Measurements from ENCODE around the gene KEL.

Gene KEL

GRCh38 chr7:142960955-142961512, 1.1 kb downstream of the KEL start:
- no peak for DNase-seq (ENCODE audit: low spot score)

DNA sequence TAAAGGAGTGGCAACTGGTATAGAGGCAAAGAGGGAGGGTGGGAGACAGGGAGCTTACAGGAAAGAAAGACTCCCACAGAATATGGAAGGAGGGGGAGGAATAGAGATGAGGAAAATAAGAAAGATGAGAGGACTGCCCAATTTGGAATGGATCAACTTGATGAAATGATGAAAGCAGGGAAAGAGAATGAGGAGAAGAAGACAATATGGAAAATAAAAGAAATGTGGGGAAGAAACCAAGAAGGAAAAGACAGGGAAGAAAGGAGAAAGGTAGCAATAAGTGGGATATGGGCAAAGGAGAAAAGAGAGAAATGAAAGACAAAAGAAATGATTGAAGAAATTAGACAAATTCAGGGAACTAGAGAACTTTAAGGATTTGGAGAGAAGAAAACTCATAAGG, 3.0 kb downstream of the KEL start:
- no peak for DNase-seq (ENCODE audit: low spot score)

- no peak for DNase-seq (ENCODE audit: low spot score)
Observed at GRCh38 chr7:142957723-142958122, 4.4 kb downstream of the KEL start.

DNA sequence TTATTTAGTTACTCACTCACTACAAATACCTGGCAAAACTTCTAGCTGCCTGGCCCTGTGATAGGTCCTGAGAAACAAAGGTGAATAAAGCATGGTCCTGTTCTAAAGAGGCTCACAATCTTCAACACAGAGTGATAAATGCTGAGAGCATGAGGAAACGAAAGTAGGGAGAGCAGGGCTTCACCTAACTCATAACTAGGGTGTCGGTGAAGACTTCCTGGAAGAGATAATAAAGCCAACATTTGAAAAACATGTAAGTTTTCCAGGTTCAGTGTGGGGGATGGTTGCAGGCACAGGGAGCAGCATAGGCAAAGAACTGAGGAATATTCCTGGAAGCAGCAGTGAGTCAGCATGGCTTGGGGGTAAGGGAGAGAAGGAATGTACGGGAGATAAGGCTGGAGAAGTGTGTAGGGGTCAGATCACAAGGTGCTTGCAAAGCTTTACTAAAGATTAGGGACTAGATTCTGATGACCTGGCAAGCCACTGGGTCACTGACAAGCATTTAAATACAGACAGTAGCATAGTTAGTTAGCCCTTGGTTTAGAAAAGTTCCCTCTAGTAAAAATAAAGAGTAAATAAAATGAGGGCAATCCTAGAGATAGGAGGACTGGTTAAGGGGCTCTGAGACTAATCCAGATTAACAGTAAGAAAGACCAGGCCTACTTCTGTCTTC, 5.1 kb downstream of the KEL start:
- no peak for DNase-seq (ENCODE audit: low spot score)

DNA sequence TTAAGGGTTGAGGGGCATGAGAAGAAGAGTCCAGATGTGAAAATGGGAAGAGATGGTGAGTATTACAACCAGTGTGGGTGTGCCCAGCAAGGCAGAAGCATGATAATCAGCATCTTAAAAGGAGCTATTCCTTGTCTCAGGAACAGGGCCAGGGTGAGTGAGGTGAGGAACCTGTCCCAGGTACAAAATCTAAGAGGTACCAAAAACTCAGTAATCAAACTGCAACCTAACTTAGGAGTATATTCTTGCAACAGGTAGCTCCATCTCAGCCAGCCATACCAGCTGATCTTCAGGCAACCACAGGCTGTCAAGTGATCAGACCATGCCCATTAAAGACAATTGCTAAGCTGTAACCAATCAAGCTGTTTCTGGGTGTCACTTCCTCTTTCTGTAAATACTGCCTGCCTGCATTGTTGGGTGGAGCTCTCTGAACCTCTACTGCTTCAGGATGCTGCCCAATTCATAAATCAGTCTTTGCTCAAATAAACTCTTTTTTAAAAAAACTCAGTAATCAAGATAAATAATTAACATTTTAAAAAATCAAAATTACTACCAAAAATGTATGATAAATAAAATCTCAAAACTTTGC, 7.4 kb downstream of the KEL start:
- DNase-seq (ENCODE audit: low spot score), result no peak

DNA sequence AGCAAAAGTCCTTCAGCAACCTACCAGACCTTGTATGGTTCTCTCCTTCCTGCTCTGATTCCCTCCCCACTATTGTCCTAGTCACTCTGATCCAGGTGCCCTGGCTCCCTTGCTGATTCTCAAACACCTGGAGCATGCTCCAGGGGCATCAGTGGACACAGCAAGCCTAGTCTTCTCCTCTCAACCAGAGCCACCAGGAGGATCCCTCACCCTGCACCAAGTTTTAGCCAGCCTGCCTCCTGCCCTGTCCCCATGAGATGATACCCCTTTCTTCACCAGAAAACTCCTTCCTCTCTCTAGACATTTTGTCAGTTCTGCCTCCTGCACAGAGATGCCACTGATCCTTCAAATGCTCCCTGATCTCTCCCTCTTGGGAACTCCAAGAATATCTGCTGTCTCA, 11.9 kb downstream of the KEL start:
- no peak for DNase-seq (ENCODE audit: low spot score)

GRCh38 chr7:142948603-142949002, 13.6 kb downstream of the KEL start:
- no peak for DNase-seq (ENCODE audit: low spot score)

DNA sequence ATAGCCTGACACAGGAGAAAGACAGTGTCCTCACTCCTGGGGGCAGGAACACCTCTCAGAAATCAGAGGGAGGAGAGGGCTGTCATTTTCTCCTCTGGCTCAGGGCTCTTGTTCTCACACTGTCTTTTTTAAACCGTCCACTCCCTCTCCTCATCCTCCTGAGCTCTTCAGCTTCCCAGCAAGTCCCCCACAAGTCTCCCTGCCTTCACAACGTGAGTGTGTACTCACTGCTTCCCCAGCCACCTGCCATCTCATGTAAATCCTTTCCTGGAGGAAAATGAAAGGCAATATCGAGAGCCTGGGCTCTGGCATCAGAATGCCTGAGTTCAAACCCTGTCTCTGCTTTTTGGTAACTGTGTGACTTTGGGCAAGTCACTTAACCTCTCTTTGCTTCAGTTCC, 17.2 kb downstream of the KEL start:
- no peak for DNase-seq (ENCODE audit: low spot score)

DNA sequence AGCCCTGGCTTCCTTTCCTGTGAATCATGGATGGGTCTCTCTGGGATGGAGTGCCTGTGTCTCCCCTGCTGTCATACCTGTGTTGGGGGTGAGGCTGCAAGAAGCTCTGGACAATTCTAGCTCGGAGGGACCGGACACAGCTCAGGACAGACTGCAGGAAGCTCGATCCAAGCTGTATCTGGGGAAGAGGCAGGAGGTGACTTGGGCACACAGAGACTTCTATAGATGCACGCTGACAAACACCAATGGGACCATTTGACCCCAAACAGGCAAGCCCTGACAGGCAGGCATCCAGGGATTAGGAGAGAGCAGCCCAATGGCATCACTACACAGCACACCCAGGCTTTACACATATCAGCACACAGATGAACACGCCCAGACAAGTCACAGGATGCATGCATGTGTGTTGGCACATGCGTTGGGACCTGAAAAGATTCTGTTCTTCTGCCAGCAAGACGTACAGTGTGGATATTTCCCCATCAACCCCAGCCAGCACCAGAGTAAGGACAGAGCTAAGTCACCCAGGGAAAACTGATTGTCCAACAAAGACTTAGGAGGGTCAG, 18.4 kb downstream of the KEL start:
- DNase-seq (ENCODE audit: low spot score), result no peak

DNA sequence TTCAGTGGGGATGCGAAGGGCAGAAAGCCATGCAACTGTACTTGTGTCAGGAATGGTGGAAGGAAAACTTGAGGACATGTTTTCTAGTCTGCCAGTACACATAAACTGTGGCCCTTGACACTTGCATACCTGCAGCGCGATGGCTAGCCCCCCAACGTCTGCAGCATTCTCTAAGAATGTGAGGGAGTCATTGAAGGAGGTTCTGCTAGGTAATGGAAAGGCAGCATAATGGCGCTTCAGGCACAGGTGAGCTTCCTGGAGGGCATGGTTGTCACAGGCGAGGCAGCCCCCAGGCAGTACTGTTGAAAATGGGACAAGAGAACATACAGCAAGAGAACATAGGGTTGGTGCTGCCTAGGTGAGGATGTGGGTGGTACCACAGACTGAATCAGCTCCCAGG, 19.4 kb downstream of the KEL start:
- no peak for DNase-seq (ENCODE audit: low spot score)

- no peak for DNase-seq (ENCODE audit: low spot score)
Observed at GRCh38 chr7:142941541-142941940, 20.6 kb downstream of the KEL start.

- no peak for DNase-seq (ENCODE audit: low spot score)
Observed at GRCh38 chr7:142940966-142941535, 21.1 kb downstream of the KEL start.

- peak; percentile 18 for DNase-seq (ENCODE audit: low spot score)
Observed at GRCh38 chr7:142939226-142939910, 22.8 kb downstream of the KEL start, which contains the start of gene LLCFC1. Gene LLCFC1 (plus strand): TSS chr7:142939484. CDS start chr7:142939622, 138 bp downstream.

- no peak for DNase-seq (ENCODE audit: low spot score)
Observed at GRCh38 chr7:142938611-142939010, 23.6 kb downstream of the KEL start.

DNA sequence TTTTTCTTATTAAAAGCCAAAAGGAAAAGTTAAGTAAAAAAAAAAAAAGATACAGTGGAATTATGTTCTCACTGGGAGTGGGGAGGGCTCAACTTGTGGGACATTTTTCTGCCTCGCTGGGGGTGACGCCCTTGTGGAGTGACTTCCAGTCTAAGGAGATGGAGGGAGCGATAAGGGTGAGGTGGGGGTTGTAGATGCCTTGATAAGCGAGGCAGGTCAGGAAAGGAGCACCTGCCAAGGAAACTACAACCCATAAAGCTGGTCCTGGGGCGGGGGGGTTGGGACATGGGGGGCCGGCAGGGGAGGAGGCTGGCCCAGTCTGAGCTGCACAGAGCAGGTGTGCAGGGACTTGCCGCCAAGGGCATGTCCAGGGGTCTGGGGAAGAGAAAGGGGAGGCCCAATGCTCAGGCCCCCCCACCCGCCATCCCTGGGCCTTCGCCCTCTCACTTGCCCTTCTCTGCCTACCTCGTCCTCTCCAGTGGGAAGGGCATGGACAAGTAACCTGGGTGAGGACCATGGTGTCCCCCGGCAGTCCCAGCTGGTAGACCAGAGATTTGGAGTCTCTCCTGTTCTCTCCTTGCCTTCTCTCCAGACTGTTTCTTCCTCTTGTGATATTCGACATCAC, 26.1 kb downstream of the KEL start:
- DNase-seq (ENCODE audit: low spot score), result no peak

DNA sequence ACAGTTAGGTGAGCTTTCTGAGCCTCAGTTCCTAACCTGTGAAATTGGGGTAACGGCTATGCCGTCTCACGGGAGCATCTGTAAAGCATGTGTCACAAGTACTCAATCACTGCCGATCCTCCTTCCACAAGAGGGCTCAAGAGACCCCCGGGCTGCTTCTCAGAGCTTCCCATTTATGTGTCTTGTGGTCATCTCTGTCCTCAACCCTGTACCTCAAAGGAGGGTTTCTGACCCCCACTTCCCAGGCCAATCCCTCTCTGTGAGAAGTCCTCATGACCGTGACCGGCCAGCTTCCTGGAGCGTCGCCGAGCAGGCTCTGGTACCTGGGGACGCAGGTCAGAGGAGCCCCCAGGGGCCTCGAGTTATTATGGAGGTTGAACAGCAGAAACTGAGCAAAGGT, 28.1 kb downstream of the KEL start:
- DNase-seq (ENCODE audit: low spot score), result no peak

DNA sequence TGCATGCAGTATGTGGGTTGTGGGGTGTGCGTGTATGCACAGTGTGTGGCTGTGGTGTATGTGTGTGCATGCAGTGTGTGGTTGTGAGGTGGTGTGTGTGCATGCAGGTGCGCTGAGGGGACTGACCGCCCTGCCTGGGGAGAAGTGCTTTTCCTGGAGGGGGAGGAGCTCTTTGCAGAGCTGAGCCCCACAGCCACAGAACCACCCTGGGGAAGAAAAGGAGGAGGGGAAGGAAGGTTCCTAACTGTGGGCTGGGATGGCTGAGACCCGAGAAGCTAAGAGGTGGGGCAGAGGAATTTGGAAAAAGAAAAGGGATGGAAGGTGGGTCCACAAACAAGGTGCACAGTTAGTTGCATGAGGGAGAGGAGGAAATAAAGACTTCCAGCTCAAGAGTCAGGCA, 28.5 kb downstream of the KEL start, which contains the start of gene TRPV5:
Gene TRPV5, minus strand, starts transcription at position 123 of the 400 bp plus-strand sequence. CDS start 287 bp downstream, outside the sequence.
- DNase-seq (ENCODE audit: low spot score), result no peak

GRCh38 chr7:142933092-142933475, 29.1 kb downstream of the KEL start:
- DNase-seq (ENCODE audit: low spot score), result no peak

DNA sequence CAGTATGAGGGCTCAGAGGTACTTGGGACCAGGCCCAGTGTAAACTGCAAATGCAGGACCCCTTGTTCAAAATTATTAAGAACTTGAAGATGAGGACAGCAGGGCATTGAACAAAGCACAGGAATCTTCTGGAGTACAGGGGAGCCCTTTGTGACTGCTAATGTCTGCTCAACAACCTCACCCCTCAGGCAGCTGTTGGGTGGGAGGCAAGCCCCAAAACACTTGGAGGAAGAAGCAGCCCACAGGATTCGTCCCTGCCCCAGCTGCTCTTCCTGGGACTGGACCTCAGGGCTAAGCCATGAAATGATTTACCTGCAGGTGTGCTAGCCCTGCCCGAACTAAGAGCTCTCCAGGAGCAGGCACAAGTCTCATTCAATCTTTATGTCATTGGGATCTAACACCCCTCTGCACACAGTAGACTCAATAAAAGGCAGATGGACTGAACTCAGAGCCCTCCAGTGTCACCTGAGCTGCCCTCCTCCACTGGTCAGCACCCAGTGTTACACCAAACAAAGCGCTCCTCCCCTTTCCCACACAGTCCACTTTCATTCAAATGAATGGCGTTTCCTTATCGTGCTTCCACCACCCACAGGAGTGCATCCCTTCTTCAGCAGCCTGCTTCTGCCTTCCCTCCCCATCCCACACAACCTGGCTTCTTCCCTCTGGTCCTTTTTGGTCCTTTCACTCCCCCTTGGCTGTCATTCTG, 29.6 kb downstream of the KEL start:
- no peak for DNase-seq (ENCODE audit: low spot score)

- DNase-seq (ENCODE audit: low spot score), result no peak
Observed at GRCh38 chr7:142930126-142930730, 31.9 kb downstream of the KEL start.

DNA sequence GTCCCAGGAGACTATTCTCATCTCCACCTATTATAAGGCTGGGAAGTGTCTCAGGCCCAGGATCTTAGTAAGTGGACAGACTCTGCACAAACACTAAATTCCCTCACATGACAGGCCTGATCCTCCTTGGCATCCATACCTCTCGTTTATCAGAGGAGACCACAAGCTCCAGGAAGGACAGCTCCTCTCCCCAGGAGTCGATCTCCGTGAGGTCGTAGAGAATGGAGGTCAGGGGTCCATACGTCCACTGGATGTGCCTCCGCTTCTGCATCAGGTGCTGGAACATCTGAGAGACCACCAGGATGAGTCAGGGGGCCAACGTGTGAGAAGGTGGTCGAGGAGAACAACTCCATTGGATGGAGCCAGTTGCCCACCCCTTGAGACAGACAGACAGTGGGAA, 34.2 kb downstream of the KEL start:
- no peak for DNase-seq (ENCODE audit: low spot score)
